Transverse colon (tissue), 4 donors: Measurements from ENCODE around the gene MGA. TPM values are rescaled to one million over a fixed set of nuclear protein-coding genes. Genes with fewer than 3 reads are reported as not detected.

Experiments used
- DNase-seq: peaks from one replicate; pipeline ENCODE4 v3.0.0-alpha.2; 2019
- H3K27ac ChIP-seq, 4 donors: fragments of 200-600 bp; sonication (generic); 2 replicates each; pipeline ENCODE4 v1.5.1; 2016 to 2018; ENCODE audit warnings: inconsistent platforms in 4 of 4
- H3K27me3 ChIP-seq: fragments of 200-600 bp; sonication (generic); 2 replicates; pipeline ENCODE4 v1.5.1; 2017; ENCODE audit warnings: inconsistent platforms
- H3K36me3 ChIP-seq, 4 donors: fragments of 200-600 bp; sonication (generic); 2 replicates each; pipeline ENCODE4 v1.5.1; 2017 to 2019; ENCODE audit warnings: inconsistent platforms in 4 of 4
- H3K4me1 ChIP-seq, 4 donors: fragments of 200-600 bp; sonication (generic); 2 replicates each; pipeline ENCODE4 v1.5.1; 2017 to 2020; ENCODE audit warnings: inconsistent platforms in 4 of 4
- H3K4me3 ChIP-seq, 4 donors: fragments of 200-600 bp; sonication (generic); 1 replicate in 1 of 4; 2 replicates in 3 of 4; pipeline versions ENCODE4 v1.5.1 to v1.6.1; 2017 to 2019; ENCODE audit warnings: inconsistent platforms in 4 of 4
- H3K9me3 ChIP-seq, 2 donors: fragments of 200-600 bp; sonication (generic); 2 replicates each; pipeline ENCODE4 v1.5.1; 2017 to 2019; ENCODE audit warnings: inconsistent platforms in 2 of 2
- EP300 ChIP-seq: sonication (generic); formaldehyde crosslinking; IDR thresholded peaks from one replicate; pipeline ENCODE4 v1.6.1; 2017; ENCODE audit warnings: antibody characterized with exemption, low read depth
- POLR2A ChIP-seq: fragments of 450-650 bp; IDR thresholded peaks from one replicate; pipeline ENCODE4 v1.6.1; 2016; ENCODE audit warnings: antibody characterized with exemption, mild to moderate bottlenecking, moderate library complexity
- POLR2AphosphoS5 ChIP-seq, 3 donors: sonication (generic); formaldehyde crosslinking; IDR thresholded peaks; one replicate each; pipeline ENCODE4 v1.6.1; 2016; ENCODE audit warnings: antibody characterized with exemption in 3 of 3
- WGBS, 2 donors: methylation state at CpG; one replicate each; pipeline ENCODE4 v1.1.5; 2018; ENCODE audit warnings: low coverage in 1 of 2; 5-methylcytosine and 5-hydroxymethylcytosine counted together
- in situ Hi-C, 4 donors: fragments of 200-750 bp; cut with MboI; loops; one replicate each; pipeline versions ENCODE4 v1.15.0 to v1.15.1; 2017; ENCODE audit warnings: low sequenced_read_pairs in 3 of 4, low pct_ligation_motif_present in 1 of 4, low pct_unique_long_range_greater_than_20kb in 1 of 4
- intact Hi-C: fragments of 100-400 bp; cut with DNase I; formaldehyde crosslinking; loops from one replicate; pipeline ENCODE4 v1.15.1; 2023; ENCODE audit warnings: low total_unique reads
- total RNA-seq, 4 donors: library from RNA; depleted of rRNA; stranded (reverse); fragments of >200 nt; gene quantifications; one replicate each; pipeline ENCODE4 v1.1.0, GENCODE V29; 2016
- TF ChIP-seq, protein P1 (sequence below), 5 experiments: fragments of 200-600 bp in 3 of 5; fragments of 450-650 bp in 2 of 5; sonication (generic) in 3 of 5; IDR thresholded peaks; 1 replicate in 2 of 5; 2 replicates in 3 of 5; pipeline ENCODE4 v1.5.1; 2016 to 2017; ENCODE audit warnings: antibody characterized with exemption in 5 of 5, inconsistent platforms in 3 of 5, mild to moderate bottlenecking in 2 of 5, moderate library complexity in 1 of 5

Gene MGA
- total RNA-seq, 4 donors from 2014 or later, result 12.3 to 33.2 (median 27.6) TPM

DNA sequence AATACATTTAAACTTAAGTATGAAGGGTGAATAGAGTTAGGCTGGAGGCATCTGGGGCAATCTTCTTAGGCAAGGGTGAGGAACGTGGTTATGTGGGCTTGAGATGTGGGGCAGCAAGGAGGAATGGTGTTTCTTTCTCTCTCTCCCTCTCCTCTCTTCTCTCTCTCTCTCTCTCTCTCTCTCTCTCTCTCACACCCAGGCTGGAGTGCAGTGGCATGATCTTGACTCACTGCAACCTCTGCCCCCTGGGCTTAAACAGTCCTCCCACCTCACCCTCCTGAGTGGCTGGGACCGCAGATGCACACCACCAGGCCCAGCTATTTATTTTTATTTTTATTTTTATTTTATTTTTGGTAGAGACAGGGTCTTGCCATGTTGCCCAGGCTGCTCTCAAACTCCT is 4.0 kb upstream of the MGA start:
- in situ Hi-C loops, result no loop called here
- TF ChIP-seq, protein P1, sequence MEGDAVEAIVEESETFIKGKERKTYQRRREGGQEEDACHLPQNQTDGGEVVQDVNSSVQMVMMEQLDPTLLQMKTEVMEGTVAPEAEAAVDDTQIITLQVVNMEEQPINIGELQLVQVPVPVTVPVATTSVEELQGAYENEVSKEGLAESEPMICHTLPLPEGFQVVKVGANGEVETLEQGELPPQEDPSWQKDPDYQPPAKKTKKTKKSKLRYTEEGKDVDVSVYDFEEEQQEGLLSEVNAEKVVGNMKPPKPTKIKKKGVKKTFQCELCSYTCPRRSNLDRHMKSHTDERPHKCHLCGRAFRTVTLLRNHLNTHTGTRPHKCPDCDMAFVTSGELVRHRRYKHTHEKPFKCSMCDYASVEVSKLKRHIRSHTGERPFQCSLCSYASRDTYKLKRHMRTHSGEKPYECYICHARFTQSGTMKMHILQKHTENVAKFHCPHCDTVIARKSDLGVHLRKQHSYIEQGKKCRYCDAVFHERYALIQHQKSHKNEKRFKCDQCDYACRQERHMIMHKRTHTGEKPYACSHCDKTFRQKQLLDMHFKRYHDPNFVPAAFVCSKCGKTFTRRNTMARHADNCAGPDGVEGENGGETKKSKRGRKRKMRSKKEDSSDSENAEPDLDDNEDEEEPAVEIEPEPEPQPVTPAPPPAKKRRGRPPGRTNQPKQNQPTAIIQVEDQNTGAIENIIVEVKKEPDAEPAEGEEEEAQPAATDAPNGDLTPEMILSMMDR (IDR thresholded peaks at IDR 0.05), result no peak
- no peak for TF ChIP-seq POLR2A
- TF ChIP-seq EP300, result no peak
- no peak for TF ChIP-seq POLR2AphosphoS5 (IDR thresholded peaks at IDR 0.05)

DNA sequence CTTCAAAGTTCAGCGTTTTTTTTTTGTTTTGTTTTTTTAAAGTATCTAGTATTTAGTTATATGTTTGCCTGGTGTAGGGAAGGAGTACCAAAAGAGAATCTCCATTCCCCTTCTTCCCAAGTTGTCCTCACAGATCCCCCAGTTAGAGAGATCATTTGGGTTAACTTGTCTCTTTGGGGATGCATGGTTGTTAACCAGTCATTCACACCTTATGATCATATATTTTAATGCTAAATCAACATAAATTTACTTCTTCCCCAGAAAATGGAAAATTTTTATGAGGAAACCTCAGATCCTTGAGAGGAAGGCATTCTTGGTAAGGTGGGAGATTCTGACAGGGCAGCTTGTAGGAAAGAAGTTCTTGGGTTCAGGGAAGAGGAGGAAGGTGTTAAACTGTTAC is 1.5 kb upstream of the MGA start:
- 56 to 73% methylated on average over 1 of the region's 1 CpG for WGBS, 2 donors
- H3K27me3 ChIP-seq, result no peaks in the 10 kb centered on the region
- TF ChIP-seq, protein P1 (IDR thresholded peaks at IDR 0.05), result no peak
- TF ChIP-seq POLR2AphosphoS5 (IDR thresholded peaks at IDR 0.05) (no peak), POLR2A (no peak), EP300 (no peak)
- no peaks in the 10 kb centered on the region for H3K9me3 ChIP-seq
- DNase-seq, result no peak
- H3K27ac ChIP-seq, result no peak overlapping the region
- peaks cover 0 to 31% (median 26%) of the 10 kb centered on the region in 4 donors for H3K4me1 ChIP-seq
- in situ Hi-C loops, result no loop called here
- no peaks in the 10 kb centered on the region for H3K36me3 ChIP-seq
- no peak overlapping the region for H3K4me3 ChIP-seq
- intact Hi-C loops, result no loop called here

More for the DNA sequence above, 4.0 kb upstream of the MGA start:
- peaks cover 0 to 17% (median 15%) of the 10 kb centered on the region in 4 donors for H3K4me1 ChIP-seq
- no peak for DNase-seq
- no peaks in the 10 kb centered on the region for H3K27me3 ChIP-seq
- H3K36me3 ChIP-seq, result no peaks in the 10 kb centered on the region
- no peak overlapping the region for H3K27ac ChIP-seq
- 80 to 86% methylated on average over 1 to 2 of the region's 2 CpGs for WGBS, 2 donors
- H3K9me3 ChIP-seq, result no peaks in the 10 kb centered on the region
- H3K4me3 ChIP-seq, result no peak overlapping the region
- intact Hi-C loops, result no loop called here

DNA sequence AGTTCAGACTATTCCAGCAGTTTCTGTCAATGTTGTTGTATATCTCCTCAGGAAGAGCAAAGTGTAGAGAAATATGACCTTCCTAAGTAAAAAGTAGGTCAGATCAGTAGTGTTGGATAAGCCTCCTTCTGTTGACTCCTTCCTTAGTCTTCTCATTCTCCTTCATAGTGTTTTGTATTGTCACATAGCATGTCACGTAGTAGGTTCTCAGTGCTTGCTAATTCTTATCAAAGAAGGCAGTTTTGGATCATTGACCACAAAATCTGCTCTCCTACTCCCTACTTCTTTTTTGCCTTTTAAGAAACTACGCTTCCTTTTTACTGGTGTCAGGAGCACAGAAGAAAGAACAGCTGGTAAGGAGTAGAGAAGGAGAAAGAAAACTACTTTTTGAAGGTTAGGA is 1.0 kb upstream of the MGA start:
- H3K27me3 ChIP-seq, result no peaks in the 10 kb centered on the region
- H3K36me3 ChIP-seq, result no peaks in the 10 kb centered on the region
- no peak for DNase-seq
- WGBS, 2 donors, result 73 to 96% methylated on average over 2 of the region's 2 CpGs
- in situ Hi-C loops (no loop called here), intact Hi-C loops (no loop called here)
- no peak overlapping the region for H3K4me3 ChIP-seq
- H3K4me1 ChIP-seq, result peaks cover 0 to 31% (median 26%) of the 10 kb centered on the region in 4 donors
- no peaks in the 10 kb centered on the region for H3K9me3 ChIP-seq
- TF ChIP-seq POLR2AphosphoS5 (IDR thresholded peaks at IDR 0.05), result no peak
- no peak for TF ChIP-seq POLR2A
- TF ChIP-seq EP300, result no peak
- TF ChIP-seq, protein P1 (IDR thresholded peaks at IDR 0.05), result no peak
- H3K27ac ChIP-seq, result no peak overlapping the region

DNA sequence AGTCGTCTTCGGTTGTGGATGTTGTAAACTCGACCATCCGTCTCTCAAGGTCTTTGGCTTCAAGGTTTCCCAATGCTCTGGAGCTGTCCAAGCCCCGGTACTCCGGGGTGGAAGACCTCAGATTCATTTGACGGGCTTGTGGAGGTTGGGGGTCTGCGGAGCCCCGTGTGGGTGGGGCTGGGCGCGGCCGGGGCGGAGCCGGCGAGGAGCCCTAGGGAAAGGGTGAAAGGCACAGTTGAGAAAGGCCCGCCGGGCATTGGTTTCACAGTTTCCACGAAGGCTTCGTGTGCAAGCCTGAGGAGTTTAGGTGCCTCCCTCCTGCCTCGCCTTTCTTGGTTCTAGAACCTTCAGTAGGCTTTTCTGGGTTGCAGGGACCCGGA is 360 bp upstream of the MGA start:
- Histone ChIP-seq H3K36me3 (no peaks in the 10 kb centered on the region), H3K27me3 (no peaks in the 10 kb centered on the region), H3K27ac (peak overlapping the region; percentile 83 to 92 (median 86)), H3K9me3 (no peaks in the 10 kb centered on the region), H3K4me3 (peak overlapping the region in 3 of 4 donors; percentile 30 to 55 (median 44)), H3K4me1 (peaks cover 0 to 31% (median 26%) of the 10 kb centered on the region in 4 donors)
- in situ Hi-C loops (no loop called here), intact Hi-C loops (no loop called here)
- no peak for DNase-seq
- TF ChIP-seq, protein P1 (IDR thresholded peaks at IDR 0.05), result no peak
- TF ChIP-seq POLR2AphosphoS5 (IDR thresholded peaks at IDR 0.05), result no peak
- no peak for TF ChIP-seq EP300
- TF ChIP-seq POLR2A, result no peak
- WGBS, 2 donors, result 34 to 36% methylated on average over 16 to 21 of the region's 21 CpGs
